ENCODE results near the gene WWC1. TPM values are rescaled to one million over a fixed set of nuclear protein-coding genes. Genes with fewer than 3 reads are reported as not detected.

The WWC1 gene
- total RNA-seq, 4 donors from 2014 or later = 0.51 TPM; not detected in 3

DNA sequence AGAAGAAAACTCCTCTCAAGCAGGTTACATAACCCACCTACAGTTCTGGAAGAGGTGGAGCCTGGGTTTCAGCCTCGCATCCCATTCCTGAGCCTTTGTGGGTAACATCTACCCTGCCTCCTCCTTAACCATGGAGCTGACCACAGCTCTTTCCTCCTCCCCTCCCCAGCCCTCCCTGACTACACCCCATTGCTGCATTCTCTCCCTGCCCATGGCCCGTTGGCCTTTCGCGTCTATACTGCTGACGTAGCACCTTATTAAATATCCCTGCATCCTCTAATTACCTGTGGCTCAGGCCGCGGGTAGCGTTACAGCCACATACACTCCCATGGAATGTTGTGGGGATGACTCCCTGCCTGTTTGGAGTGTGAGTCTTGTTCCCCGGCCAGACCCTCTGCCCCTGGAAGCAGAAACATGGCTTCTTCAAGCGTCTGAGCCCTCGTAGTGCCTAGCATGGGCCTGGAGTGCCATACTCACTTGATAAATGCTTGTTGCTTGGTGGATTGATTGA is 72.8 kb downstream of the WWC1 start:
- no peak for ATAC-seq
- intact Hi-C loops (cut with DNase I; ENCODE audit: low total_unique reads) (no loop called here), in situ Hi-C loops (cut with MboI; ENCODE audit: low sequenced_read_pairs in 4 of 4) (no loop called here)

GRCh38 chr5:168364750-168365550 is 73.5 kb downstream of the WWC1 start:
- H3K4me3 ChIP-seq = no peak overlapping the region
- H3K4me1 ChIP-seq = no peaks in the 10 kb centered on the region
- H3K36me3 ChIP-seq = no peaks in the 10 kb centered on the region
- intact Hi-C loops (cut with DNase I; ENCODE audit: low total_unique reads) (no loop called here), in situ Hi-C loops (cut with MboI; ENCODE audit: low sequenced_read_pairs in 4 of 4) (no loop called here)
- ATAC-seq = no peak
- TF ChIP-seq, protein P1, sequence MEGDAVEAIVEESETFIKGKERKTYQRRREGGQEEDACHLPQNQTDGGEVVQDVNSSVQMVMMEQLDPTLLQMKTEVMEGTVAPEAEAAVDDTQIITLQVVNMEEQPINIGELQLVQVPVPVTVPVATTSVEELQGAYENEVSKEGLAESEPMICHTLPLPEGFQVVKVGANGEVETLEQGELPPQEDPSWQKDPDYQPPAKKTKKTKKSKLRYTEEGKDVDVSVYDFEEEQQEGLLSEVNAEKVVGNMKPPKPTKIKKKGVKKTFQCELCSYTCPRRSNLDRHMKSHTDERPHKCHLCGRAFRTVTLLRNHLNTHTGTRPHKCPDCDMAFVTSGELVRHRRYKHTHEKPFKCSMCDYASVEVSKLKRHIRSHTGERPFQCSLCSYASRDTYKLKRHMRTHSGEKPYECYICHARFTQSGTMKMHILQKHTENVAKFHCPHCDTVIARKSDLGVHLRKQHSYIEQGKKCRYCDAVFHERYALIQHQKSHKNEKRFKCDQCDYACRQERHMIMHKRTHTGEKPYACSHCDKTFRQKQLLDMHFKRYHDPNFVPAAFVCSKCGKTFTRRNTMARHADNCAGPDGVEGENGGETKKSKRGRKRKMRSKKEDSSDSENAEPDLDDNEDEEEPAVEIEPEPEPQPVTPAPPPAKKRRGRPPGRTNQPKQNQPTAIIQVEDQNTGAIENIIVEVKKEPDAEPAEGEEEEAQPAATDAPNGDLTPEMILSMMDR (IDR thresholded peaks at IDR 0.05 in 4 of 5, conservative IDR thresholded peaks at IDR 0.05 in 1 of 5) = no peak
- TF ChIP-seq POLR2A (IDR thresholded peaks at IDR 0.05) = no peak
- no peaks in the 10 kb centered on the region for H3K9me3 ChIP-seq
- no peaks in the 10 kb centered on the region for H3K27me3 ChIP-seq
- no peak for DNase-seq
- H3K27ac ChIP-seq = no peak overlapping the region

More for the DNA sequence above, 72.8 kb downstream of the WWC1 start:
- Histone ChIP-seq H3K27me3 (no peaks in the 10 kb centered on the region), H3K4me1 (no peaks in the 10 kb centered on the region), H3K27ac (no peak overlapping the region), H3K4me3 (no peak overlapping the region), H3K36me3 (no peaks in the 10 kb centered on the region), H3K9me3 (no peaks in the 10 kb centered on the region)
- DNase-seq = no peak
- TF ChIP-seq, protein P1 (IDR thresholded peaks at IDR 0.05 in 4 of 5, conservative IDR thresholded peaks at IDR 0.05 in 1 of 5) = no peak
- no peak for TF ChIP-seq POLR2A (IDR thresholded peaks at IDR 0.05)

DNA sequence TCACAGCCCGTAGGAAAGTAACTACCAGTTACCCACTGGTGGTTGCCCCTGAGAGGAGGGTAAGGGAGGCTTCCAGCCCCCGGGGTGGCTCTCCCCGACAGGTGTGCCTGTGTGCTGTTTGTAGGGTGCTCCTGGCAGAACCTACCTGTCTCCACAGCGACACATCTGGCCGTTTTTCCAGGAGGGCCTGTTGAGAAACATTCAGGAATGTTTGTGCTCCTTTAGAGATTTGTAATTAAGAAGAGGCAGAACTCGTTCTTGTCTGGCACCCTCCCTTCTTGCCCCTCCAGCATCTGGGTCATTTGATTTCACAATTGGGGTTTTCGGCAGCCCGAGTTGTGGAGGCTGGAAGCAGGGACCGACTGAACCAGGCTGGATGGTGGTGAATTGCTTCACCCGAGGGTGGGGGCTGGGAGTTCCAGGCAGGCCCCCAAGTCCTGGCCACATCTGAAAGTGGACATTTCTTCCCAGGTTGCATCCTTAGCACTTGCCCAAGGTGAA is 74.2 kb downstream of the WWC1 start:
- no peaks in the 10 kb centered on the region for H3K4me1 ChIP-seq
- H3K27ac ChIP-seq = no peak overlapping the region
- ATAC-seq = no peak
- no peaks in the 10 kb centered on the region for H3K36me3 ChIP-seq
- no peak overlapping the region for H3K4me3 ChIP-seq
- no peak for TF ChIP-seq POLR2A (IDR thresholded peaks at IDR 0.05)
- TF ChIP-seq, protein P1 (IDR thresholded peaks at IDR 0.05 in 4 of 5, conservative IDR thresholded peaks at IDR 0.05 in 1 of 5) = no peak
- in situ Hi-C loops (cut with MboI; ENCODE audit: low sequenced_read_pairs in 4 of 4) = no loop called here
- intact Hi-C loops (cut with DNase I; ENCODE audit: low total_unique reads) = no loop called here
- H3K27me3 ChIP-seq = no peaks in the 10 kb centered on the region
- no peak for DNase-seq
- H3K9me3 ChIP-seq = no peaks in the 10 kb centered on the region

DNA sequence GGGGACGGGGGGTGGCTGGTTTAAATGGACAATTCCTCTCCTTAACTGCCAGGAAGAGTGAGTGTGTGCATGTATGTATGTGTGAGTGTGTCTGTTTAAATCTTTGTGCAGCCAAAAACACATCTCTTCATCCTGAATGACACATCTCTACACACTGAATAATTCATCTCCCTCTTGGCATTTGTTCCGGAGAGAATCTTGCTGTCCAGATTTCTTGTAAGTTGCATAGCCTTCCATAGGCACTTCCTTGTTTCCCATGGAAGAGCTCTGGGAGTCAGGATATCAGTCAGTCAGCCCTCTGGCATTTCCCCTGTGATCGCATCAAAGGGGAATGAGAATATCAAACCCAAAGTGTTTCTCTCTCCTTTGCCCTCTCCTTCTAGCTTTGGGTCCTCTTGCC is 74.7 kb downstream of the WWC1 start:
- no peak for TF ChIP-seq POLR2A (IDR thresholded peaks at IDR 0.05)
- TF ChIP-seq, protein P1 (IDR thresholded peaks at IDR 0.05 in 4 of 5, conservative IDR thresholded peaks at IDR 0.05 in 1 of 5) = no peak
- Histone ChIP-seq H3K4me3 (no peak overlapping the region), H3K36me3 (no peaks in the 10 kb centered on the region), H3K27ac (no peak overlapping the region), H3K9me3 (no peaks in the 10 kb centered on the region), H3K27me3 (no peaks in the 10 kb centered on the region), H3K4me1 (no peaks in the 10 kb centered on the region)
- intact Hi-C loops (cut with DNase I; ENCODE audit: low total_unique reads) (no loop called here), in situ Hi-C loops (cut with MboI; ENCODE audit: low sequenced_read_pairs in 4 of 4) (no loop called here)
- DNase-seq (no peak), ATAC-seq (no peak)
